Measurements from ENCODE around the gene SLC9A9. TPM values are rescaled to one million over a fixed set of nuclear protein-coding genes. Genes with fewer than 3 reads are reported as not detected.

SLC9A9 gene
- total RNA-seq, 1 experiment from 2014 or later: 0.45 TPM

GRCh38 chr3:143851331-143852017 lies 3.2 kb upstream of the SLC9A9 start:
- peak; percentile 2 for DNase-seq (ENCODE audit: low read depth, low spot score)
- in situ Hi-C loops (cut with HindIII; ENCODE audit: low pct_unique_long_range_greater_than_20kb, low sequenced_read_pairs): no loop called here

GRCh38 chr3:143850877-143851276 lies 2.6 kb upstream of the SLC9A9 start:
- in situ Hi-C loops (cut with HindIII; ENCODE audit: low pct_unique_long_range_greater_than_20kb, low sequenced_read_pairs): no loop called here
- DNase-seq (ENCODE audit: low read depth, low spot score): no peak

GRCh38 chr3:143849854-143850549 lies 1.7 kb upstream of the SLC9A9 start:
- DNase-seq (ENCODE audit: low read depth, low spot score): no peak
- in situ Hi-C loops (cut with HindIII; ENCODE audit: low pct_unique_long_range_greater_than_20kb, low sequenced_read_pairs): no loop called here

GRCh38 chr3:143848704-143849103 lies 436 bp upstream of the SLC9A9 start:
- no peak for DNase-seq (ENCODE audit: low read depth, low spot score)
- in situ Hi-C loops (cut with HindIII; ENCODE audit: low pct_unique_long_range_greater_than_20kb, low sequenced_read_pairs): no loop called here

GRCh38 chr3:143843587-143843986 lies 4.7 kb downstream of the SLC9A9 start:
- in situ Hi-C loops (cut with HindIII; ENCODE audit: low pct_unique_long_range_greater_than_20kb, low sequenced_read_pairs): no loop called here
- no peak for DNase-seq (ENCODE audit: low read depth, low spot score)

DNA sequence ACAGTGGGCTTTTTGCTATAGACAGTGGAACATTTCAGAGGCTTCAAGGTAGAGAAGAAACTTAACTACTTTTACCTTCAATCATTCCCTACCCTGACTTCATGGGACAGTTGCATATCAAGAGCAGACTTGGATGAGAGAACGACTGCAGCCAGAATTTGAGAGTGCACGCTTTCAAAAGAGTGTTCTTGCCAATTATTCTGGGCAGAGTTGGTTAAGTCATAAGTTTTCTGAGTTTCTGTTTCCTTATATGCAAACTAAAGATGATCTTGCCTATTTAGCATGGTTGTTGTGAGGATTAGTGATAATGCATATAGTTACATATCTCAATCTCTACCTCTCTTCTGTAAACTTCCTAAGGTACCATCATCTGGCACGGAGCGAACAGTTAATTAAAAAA lies 7.6 kb downstream of the SLC9A9 start:
- in situ Hi-C loops (cut with HindIII; ENCODE audit: low pct_unique_long_range_greater_than_20kb, low sequenced_read_pairs): no loop called here
- no peak for DNase-seq (ENCODE audit: low read depth, low spot score)

DNA sequence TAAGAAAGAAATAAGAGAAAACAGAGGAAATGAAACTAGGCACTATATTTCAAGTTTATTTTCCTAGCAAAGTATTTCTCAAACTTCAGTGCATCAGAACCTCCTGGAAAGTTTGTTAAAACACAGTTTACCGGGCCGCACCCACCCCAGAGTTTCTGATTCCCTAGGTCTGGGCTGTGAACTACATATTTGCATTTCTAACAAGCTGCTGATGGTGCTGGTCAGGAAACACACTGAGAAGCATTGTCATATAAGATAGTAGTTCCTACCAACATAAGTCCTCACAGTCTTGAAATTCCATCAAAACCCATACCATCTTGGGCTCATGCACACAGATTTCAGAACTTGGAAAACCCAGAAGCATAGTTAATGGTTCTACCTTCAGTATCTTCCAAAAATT lies 8.3 kb downstream of the SLC9A9 start:
- in situ Hi-C loops (cut with HindIII; ENCODE audit: low pct_unique_long_range_greater_than_20kb, low sequenced_read_pairs): no loop called here
- no peak for DNase-seq (ENCODE audit: low read depth, low spot score)

DNA sequence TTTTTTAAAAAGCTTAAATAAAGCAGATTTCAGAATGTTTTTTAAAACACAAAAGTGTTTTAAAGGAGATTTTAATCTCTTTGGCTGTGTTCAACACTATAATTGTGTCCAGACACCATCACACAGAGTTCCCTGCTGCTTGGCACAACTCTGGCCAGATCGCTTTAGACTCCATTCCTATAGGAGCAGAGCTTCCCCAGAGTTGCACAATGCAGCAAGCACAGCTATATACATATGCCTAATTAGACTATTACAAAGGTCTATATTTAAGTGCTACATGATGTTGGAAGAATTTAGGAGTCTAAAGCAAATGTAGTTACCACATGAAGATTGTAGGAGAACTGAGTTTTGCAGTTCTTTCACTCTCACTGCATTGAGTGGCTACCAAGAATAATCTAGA lies 11.2 kb downstream of the SLC9A9 start:
- in situ Hi-C loops (cut with HindIII; ENCODE audit: low pct_unique_long_range_greater_than_20kb, low sequenced_read_pairs): no loop called here
- DNase-seq (ENCODE audit: low read depth, low spot score): no peak

DNA sequence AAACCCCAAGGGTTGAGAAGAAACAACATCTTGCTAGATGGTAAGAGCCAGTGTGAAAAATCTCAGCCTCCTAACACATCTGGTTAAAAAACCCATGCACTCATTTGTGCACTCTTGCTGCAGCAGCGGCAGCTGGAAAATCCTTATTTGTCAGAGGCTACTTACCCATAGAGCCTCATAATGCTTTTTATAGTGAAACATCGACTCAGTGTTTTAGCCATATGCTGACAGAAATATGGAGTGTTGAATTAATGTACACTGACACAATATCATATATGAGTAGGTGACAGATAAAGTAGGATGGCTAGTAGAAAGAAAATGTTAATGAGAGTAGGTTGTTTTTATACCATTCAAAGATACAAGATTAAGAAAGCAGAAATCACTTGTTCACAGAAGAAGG lies 13.0 kb downstream of the SLC9A9 start:
- in situ Hi-C loops (cut with HindIII; ENCODE audit: low pct_unique_long_range_greater_than_20kb, low sequenced_read_pairs): no loop called here

DNA sequence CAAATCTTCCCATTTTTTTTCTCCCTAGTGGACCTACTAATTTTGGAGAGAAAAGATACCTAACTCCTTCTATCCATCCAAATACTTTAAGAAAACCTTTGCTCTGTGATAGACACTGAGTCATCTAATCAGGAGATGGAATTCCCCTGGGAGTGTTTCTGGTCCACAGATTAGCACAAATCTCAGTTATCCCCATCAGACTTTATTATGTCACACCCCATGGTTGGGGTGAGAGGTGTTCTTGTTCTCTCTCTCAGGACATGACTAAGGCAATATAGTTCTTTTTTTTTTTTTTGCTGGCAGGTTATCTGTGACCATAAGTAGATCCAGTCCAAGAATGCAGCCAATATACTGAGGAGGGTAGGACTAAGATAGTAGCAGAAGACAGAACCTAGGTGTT lies 15.8 kb downstream of the SLC9A9 start:
- in situ Hi-C loops (cut with HindIII; ENCODE audit: low pct_unique_long_range_greater_than_20kb, low sequenced_read_pairs): no loop called here
- DNase-seq (ENCODE audit: low read depth, low spot score): no peak

More for the DNA sequence above, 13.0 kb downstream of the SLC9A9 start:
- no peak for DNase-seq (ENCODE audit: low read depth, low spot score)

DNA sequence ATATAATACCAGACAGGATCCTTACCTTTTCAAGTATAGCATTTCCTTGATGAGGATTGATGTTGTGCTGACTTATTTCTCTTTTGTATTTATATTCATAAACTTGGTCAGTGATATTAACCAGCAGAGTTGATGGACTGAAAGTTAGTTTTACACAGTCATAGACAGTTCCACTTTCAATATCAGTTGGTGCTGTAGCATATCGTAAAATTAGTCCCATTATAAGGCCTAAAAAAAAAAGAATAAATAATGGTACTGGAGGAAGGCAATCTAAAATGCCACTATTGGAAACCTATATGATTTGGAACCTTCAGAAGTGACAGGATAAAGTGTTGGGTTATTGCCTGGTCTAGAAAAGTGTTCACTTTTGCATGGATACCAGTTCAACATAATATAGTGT lies 16.3 kb downstream of the SLC9A9 start:
- DNase-seq (ENCODE audit: low read depth, low spot score): no peak
- in situ Hi-C loops (cut with HindIII; ENCODE audit: low pct_unique_long_range_greater_than_20kb, low sequenced_read_pairs): no loop called here

DNA sequence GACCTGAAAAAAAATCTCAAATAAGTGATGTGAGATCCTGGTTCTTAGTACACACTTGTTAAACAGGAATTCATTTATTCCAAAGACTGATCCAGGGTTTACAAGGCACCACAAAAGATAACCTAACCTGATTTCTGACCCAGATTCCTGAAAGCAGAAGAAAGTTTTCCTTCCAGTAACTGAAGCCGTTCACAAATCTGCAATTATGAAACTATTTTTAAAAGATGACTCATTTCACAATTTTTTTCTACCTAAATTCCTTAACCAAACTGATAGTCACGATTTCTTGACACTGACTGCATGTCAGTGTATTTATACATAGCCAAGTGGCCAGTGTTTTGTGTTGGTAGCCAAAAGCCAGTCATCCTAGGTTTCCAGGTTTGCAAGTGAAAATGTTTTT lies 17.1 kb downstream of the SLC9A9 start:
- no peak for DNase-seq (ENCODE audit: low read depth, low spot score)
- in situ Hi-C loops (cut with HindIII; ENCODE audit: low pct_unique_long_range_greater_than_20kb, low sequenced_read_pairs): no loop called here

DNA sequence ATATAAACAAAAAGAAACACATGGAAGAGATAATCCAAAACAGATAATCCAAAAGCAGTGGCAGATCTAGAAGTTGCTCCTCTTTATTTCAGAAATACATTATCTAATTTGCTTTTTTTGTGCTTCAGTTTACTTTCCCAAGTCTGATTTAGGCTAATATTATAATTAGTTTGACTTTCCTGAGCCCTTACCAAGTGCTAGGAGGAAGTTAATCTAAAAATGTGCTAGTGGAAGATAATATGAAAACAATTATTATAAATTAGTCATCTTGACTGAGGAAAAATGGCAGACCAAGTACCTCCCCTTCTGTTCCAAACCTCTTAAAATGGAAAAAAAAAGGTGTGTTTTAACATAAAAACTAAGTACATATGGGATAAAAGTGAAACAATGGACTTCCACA lies 17.5 kb downstream of the SLC9A9 start:
- DNase-seq (ENCODE audit: low read depth, low spot score): no peak
- in situ Hi-C loops (cut with HindIII; ENCODE audit: low pct_unique_long_range_greater_than_20kb, low sequenced_read_pairs): no loop called here

DNA sequence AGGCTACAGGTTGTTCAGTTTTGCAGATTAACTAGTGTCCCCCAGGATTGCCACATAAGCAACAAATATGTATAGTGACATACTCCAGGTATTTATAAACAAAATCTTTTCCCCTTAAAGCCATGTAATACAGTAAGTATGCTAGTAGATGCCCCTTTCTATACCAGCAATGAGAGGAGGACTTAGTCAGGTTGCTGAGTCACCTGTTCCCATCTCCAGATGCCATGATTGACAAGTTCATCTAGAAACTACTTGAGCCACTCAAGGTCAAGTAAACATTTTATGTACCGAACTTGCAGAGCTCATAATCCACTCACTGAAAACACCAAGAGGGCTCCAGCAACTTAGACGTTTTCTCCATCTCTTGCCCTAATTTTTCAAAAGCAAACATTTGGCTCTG lies 18.2 kb downstream of the SLC9A9 start:
- no peak for DNase-seq (ENCODE audit: low read depth, low spot score)
- in situ Hi-C loops (cut with HindIII; ENCODE audit: low pct_unique_long_range_greater_than_20kb, low sequenced_read_pairs): no loop called here

DNA sequence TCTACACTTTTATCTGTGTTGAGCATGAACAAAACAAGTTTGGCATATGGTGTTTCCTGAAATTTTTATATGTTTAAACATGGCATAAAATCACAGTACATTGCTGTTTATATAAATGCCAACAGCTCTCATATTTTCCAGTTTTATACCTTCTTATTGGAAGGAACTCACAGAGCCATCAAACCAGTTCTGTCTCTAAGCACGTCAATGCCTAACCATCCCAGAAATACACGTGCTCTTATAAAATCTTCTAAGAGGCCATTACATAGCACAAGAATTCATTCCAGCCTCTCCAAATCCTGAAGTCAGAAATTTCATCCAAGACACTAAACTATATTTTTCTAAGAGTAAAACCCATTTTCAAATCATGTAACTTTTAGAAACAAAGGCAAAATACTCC lies 20.8 kb downstream of the SLC9A9 start:
- no peak for DNase-seq (ENCODE audit: low read depth, low spot score)
- in situ Hi-C loops (cut with HindIII; ENCODE audit: low pct_unique_long_range_greater_than_20kb, low sequenced_read_pairs): no loop called here

GRCh38 chr3:143826296-143826695 lies 22.0 kb downstream of the SLC9A9 start:
- in situ Hi-C loops (cut with HindIII; ENCODE audit: low pct_unique_long_range_greater_than_20kb, low sequenced_read_pairs): no loop called here
- DNase-seq (ENCODE audit: low read depth, low spot score): no peak

- DNase-seq (ENCODE audit: low read depth, low spot score): no peak
- in situ Hi-C loops (cut with HindIII; ENCODE audit: low pct_unique_long_range_greater_than_20kb, low sequenced_read_pairs): no loop called here
Measured at GRCh38 chr3:143825513-143825912, 22.8 kb downstream of the SLC9A9 start.

DNA sequence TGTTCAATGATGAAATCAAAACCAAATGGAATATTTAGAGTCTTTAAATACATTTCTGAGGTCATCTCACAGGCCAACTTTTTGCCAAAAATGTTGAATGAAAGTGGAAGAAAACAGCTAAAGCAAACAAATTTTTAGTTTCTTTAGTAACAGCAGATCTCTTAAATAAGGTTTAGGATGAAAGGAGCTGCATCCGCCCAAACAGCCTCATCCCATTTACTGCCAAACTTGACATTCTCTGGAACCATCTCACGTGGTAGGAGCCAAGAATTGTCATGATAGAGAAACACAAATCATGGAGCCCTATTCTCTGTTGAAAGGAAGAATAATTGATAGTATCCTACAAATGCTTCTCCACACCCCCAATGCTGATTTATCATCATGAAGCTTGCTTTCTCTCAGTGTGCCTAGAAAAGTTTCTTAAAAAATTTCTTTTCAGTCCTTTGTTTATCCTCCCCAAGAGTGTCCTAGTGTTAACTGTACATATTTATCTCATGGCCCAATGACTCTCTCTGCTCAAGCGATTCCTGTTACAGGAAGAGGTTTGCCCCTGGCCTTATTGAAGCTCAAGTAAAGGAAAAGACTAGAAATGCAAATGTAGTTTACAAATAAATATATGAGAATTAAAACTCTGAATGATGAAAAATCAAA lies 23.4 kb downstream of the SLC9A9 start:
- no peak for DNase-seq (ENCODE audit: low read depth, low spot score)
- in situ Hi-C loops (cut with HindIII; ENCODE audit: low pct_unique_long_range_greater_than_20kb, low sequenced_read_pairs): no loop called here

GRCh38 chr3:143822798-143823197 lies 25.5 kb downstream of the SLC9A9 start:
- in situ Hi-C loops (cut with HindIII; ENCODE audit: low pct_unique_long_range_greater_than_20kb, low sequenced_read_pairs): no loop called here
- DNase-seq (ENCODE audit: low read depth, low spot score): no peak
